Spinal cord (tissue), 10 donors: ENCODE results near the gene ZFYVE28. TPM values are rescaled to one million over a fixed set of nuclear protein-coding genes. Genes with fewer than 3 reads are reported as not detected.

Experiments used
- DNase-seq, 6 donors: peaks; one replicate each; pipeline versions ENCODE4 v3.0.0 to v3.0.0-alpha.2; 2013 to 2015; ENCODE audit warnings: low spot score in 6 of 6, low read depth in 4 of 6
- H3K27ac ChIP-seq: one replicate; pipeline ENCODE4 v1.5.1; 2013; ENCODE audit warnings: low read depth, low read length, control low read depth
- H3K27me3 ChIP-seq: one replicate; pipeline ENCODE4 v1.6.1; 2013; ENCODE audit warnings: low read length; ENCODE audit not compliant: control insufficient read depth, insufficient read depth
- H3K36me3 ChIP-seq: one replicate; pipeline ENCODE4 v1.6.1; 2013; ENCODE audit warnings: low read length; ENCODE audit not compliant: control insufficient read depth, insufficient read depth
- H3K4me1 ChIP-seq: one replicate; pipeline ENCODE4 v1.6.1; 2013; ENCODE audit warnings: low read length; ENCODE audit not compliant: control insufficient read depth, insufficient read depth
- H3K4me3 ChIP-seq: one replicate; pipeline ENCODE4 v1.5.1; 2013; ENCODE audit warnings: low read depth, low read length, control low read depth
- H3K9me3 ChIP-seq: one replicate; pipeline ENCODE4 v1.6.1; 2013; ENCODE audit warnings: low read length; ENCODE audit not compliant: control insufficient read depth, insufficient read depth
- WGBS: methylation state at CpG from one replicate; pipeline ENCODE4 v1.1.5; 2013; ENCODE audit warnings: missing lambda C conversion rate; ENCODE audit not compliant: insufficient coverage; 5-methylcytosine and 5-hydroxymethylcytosine counted together
- polyA plus RNA-seq, 2 donors: library from polyadenylated mRNA; unstranded; fragments of 120-200 nt; gene quantifications; one replicate each; pipeline ENCODE4 v1.2.1, GENCODE V29; 2013; ENCODE audit not compliant: insufficient read length in 2 of 2
- total RNA-seq, 2 donors: library from RNA; depleted of rRNA in 1 of 2; stranded (reverse); fragments of 120-200 nt in 1 of 2; fragments of >200 nt in 1 of 2; gene quantifications; one replicate each; pipeline versions ENCODE4 v1.2.3 to v1.2.4, GENCODE V29; 2013 to 2014
- donor health status: healthy.

ZFYVE28 gene
- total and polyA plus RNA-seq, 4 donors, result 7.9 to 13.9 (median 9.8) TPM

DNA sequence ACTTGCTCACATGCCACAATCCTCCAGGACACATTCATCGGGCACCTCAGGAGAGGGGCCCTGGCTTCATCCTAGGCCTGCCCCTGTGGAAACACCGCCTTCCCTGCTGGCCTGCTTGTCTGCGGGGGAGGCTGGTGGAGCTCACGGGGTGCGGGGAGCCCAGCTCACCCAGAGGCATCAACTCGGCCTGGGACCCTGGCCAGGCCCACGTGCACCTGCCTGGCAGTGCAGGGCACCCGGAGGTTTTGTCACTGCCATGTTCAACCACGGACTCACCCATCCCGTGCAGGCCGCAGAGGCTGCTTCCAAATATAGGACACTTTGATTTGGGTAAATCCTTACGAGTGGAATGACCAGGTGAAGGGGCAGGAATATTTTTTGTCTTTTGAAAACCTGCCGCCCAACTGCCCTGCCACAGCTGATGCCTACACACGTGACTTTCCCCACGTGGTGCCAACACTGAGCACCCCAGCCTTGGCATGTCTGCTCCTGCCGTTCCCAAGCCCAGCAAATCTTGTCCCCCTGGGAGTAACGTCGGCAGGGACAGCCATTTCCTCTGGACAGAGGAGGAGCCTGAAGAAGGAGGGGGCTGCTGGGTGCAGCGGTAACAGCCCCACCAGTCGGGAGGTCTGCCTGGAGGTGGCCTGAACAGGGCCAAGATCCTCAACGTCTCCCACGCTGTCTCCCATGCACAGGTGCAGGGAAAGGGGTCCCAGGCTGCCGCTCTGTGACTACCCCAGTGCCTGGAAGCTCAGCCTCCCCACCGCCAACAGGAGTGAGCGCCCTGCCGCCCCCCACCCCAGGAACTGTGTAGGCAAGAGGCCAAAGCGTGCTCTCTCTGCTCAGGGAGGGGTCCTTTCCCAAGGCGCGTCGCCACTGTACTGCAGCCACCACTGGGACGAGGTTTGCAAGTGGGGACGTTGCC, 165.0 kb downstream of the ZFYVE28 start:
- Histone ChIP-seq H3K9me3 (no peaks in the 10 kb centered on the region), H3K27ac (no peak overlapping the region), H3K4me1 (peaks cover 36% of the 10 kb centered on the region), H3K4me3 (no peak overlapping the region), H3K36me3 (peaks cover 95% of the 10 kb centered on the region), H3K27me3 (no peaks in the 10 kb centered on the region)
- WGBS, result 86% methylated on average over 32 of the region's 32 CpGs
- no peak for DNase-seq

DNA sequence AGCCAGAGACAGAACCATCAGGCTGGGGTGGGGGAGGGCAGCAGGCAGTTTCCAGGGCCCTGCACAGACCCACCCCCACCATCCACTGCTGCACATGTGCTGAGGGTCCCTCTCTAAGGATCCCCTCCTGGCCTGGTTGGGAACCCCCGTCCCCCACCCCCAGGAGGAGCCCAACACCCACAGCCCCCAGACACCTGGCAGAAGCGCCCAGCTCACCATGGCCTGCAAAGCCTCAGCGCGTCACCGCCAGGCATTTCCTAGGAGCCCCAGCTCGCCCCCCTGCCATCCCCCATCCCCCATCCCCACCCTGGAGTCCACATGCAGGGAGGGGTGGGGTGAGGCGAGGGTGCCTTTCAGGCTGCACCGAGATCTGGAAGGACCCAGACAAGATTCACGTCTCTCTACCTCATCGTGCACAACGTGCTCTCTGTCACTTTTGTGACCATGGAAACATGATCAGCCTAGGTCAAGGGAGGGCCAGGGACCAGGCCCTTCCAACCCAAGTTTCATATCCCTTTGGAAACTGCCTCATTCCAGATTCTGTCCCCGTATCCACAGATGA, 165.8 kb downstream of the ZFYVE28 start:
- H3K4me1 ChIP-seq, result peaks cover 28% of the 10 kb centered on the region
- H3K27me3 ChIP-seq, result no peaks in the 10 kb centered on the region
- no peak for DNase-seq
- peaks cover 95% of the 10 kb centered on the region for H3K36me3 ChIP-seq
- no peak overlapping the region for H3K4me3 ChIP-seq
- 73% methylated on average over 5 of the region's 12 CpGs for WGBS
- H3K9me3 ChIP-seq, result no peaks in the 10 kb centered on the region
- no peak overlapping the region for H3K27ac ChIP-seq

DNA sequence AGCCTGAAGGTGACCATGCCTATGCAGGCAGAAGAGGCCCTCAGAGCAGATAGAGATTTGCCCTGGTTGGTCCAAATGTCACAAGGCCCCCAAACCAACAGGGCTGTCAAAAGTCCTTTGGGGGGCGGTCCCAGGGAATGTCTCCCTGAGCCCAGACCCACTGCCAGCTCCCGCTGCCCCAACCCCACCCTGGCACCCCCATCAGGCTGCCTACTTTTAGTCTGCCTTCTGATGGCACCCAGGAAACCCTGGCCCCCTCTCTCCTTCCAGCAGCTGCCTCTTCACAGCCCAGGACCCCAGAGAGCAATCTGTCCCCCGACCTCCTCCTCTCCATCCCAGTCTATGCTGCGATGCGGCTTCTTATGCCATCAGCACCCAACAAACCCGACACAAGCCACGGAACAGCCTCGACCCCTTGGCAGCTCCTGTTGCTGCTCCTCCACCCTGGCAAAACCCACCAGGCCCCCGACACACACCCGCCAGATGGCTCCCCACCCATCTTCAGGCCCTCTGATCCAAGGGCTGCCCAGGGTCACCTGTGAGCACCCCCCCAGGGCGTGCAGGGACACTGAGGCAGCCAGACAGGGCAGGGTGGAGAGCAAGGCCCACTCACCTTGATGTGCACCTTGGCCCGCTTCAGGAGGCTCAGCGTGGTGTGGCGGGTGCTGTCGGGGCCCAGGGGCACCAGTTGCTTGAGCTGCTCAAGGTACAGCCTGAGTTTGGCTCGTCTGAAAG, 166.5 kb downstream of the ZFYVE28 start:
- Histone ChIP-seq H3K4me1 (peaks cover 21% of the 10 kb centered on the region), H3K4me3 (no peak overlapping the region), H3K27ac (no peak overlapping the region), H3K36me3 (peaks cover 95% of the 10 kb centered on the region), H3K9me3 (no peaks in the 10 kb centered on the region), H3K27me3 (no peaks in the 10 kb centered on the region)
- 97% methylated on average over 14 of the region's 16 CpGs for WGBS
- DNase-seq, result no peak

DNA sequence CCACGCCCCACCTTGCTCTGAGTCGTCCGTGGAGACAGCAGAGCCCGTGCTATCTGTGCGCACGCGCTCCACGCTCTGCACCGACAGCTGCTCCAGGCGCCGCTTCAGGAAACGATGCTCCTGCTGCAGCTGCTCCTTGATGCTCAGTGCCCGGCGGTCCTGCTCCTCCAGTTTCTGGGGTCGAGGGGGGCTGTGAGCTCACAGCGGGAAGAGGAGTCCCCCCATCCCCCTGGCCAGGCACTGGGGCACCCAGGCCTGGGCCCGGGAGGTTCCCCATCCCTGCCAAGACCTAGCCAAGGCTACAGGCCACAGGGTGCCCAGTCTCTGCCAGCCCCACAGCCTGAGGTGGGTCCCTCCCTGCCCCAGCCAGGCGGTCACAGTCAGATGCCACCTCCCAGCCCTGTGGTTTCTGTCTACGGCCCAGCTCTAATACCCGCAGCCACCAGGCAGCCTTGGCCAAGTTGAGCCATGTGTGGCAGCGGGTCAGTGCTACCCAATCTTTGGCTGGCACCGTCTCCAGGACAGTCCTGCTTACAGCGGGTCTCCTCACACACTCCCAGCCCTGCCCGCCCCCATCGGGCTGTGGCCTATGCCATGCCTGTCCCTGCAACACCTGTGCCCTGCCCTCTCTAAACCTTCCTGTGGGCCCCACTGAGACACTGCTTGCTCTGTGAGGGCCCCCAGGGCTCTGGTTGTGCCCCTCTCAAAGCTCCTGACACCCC, 167.2 kb downstream of the ZFYVE28 start:
- H3K36me3 ChIP-seq, result peaks cover 95% of the 10 kb centered on the region
- peaks cover 14% of the 10 kb centered on the region for H3K4me1 ChIP-seq
- WGBS, result 93% methylated on average over 25 of the region's 25 CpGs
- H3K4me3 ChIP-seq, result no peak overlapping the region
- no peaks in the 10 kb centered on the region for H3K9me3 ChIP-seq
- no peak overlapping the region for H3K27ac ChIP-seq
- H3K27me3 ChIP-seq, result no peaks in the 10 kb centered on the region
- DNase-seq, result no peak

DNA sequence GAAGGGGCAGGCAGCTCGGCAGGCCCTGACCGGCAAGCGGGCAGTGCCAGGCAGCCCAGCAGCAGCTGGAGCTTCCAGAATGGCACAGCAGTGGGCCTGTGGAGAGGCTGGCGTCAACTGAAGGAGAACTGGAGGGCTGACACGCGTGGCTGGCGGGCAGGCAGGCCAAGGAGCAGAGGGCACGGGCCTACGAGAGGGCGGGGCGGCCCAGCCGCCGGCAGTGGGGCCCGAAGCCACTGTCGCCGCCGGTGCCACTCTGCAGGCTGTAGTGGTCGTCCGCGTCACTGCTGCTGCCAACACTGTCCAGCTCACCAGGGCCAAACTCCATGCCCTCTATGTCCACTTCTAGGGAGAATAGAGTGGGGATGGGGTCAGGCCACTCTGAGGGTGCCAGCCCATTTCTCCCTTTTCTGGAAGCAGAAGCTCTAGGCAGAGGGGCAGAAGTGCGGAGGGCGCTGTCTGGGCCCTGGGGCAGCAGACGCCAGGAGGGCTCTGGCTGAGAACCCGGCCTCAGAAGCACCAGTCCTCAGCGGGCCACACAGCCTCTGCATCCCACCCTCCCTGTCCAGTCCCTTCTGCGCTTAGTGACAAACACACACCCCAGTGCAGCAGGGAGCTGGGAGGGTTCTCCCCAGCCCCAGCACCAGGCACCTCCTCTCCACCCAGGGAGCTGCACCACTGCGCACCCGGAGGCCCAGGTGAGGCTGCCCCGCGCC, 167.9 kb downstream of the ZFYVE28 start:
- Histone ChIP-seq H3K4me3 (no peak overlapping the region), H3K27me3 (no peaks in the 10 kb centered on the region), H3K27ac (no peak overlapping the region), H3K4me1 (peaks cover 11% of the 10 kb centered on the region), H3K9me3 (no peaks in the 10 kb centered on the region), H3K36me3 (peaks cover 90% of the 10 kb centered on the region)
- no peak for DNase-seq
- 93% methylated on average over 21 of the region's 30 CpGs for WGBS

DNA sequence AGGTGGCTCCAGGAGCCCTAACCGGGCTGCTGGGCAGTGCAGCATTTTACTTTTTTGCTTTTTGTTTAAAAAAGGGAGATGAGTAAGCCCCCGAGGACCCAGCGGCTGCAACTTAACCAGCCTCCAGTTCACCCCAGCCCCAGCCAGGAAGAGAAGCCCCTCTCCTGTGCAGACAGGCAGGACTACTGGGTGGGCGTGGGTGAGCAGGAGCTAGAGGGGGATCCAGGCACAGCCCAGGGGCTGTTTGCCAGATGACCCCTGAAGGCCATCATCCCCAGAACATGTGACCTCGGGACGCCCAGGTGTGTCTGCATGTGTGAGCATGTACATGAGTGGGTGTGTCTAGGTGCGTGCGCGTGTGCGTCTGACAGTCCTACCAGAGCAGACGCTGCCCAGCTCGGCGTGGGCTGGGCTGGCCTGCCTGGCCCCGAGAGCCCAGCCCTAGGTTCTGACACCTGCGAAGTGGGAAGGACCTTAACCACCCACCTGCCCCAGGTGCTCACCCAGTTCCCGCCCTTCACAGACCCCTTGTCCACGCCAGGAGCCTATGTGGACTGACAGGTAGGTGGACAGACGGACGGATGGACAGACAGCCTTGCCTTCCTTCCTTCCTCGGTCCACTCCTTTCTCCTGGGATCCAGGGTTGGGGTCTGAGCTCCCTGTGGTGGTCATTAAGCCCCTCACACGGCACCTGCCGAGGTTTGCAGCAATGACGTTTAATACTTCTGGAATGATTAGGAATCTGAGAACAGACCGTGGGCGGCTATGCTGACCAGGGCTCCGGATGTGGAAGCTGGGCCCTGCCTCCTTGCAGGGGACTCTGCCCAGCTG, 168.7 kb downstream of the ZFYVE28 start:
- DNase-seq, result peak in 1 of 6 donors; percentile 0
- H3K4me1 ChIP-seq, result peaks cover 11% of the 10 kb centered on the region
- H3K36me3 ChIP-seq, result peaks cover 83% of the 10 kb centered on the region
- no peaks in the 10 kb centered on the region for H3K9me3 ChIP-seq
- no peaks in the 10 kb centered on the region for H3K27me3 ChIP-seq
- H3K27ac ChIP-seq, result no peak overlapping the region
- no peak overlapping the region for H3K4me3 ChIP-seq
- 93% methylated on average over 24 of the region's 26 CpGs for WGBS

DNA sequence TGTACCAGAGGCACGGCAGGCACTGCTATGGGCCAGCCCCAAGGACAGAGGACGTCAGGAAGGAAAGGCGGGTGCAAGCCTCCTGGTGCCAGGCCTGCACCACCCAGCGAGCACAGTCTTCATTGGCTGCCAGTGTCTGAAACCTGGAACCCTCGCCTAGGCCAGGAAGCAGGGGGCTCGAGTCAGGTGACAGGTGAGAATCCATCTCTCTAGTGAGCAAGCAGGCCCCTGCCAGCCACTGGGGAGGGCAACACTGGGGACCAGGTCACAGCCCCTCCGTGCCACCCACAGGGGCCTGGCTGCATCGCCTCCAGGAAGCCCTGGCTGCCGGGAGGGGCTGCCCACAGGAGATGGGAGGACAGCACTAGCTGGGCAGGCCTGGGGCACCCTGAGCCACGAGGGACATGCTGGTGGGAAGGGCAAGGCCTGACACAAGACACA, 169.6 kb downstream of the ZFYVE28 start:
- Histone ChIP-seq H3K9me3 (no peaks in the 10 kb centered on the region), H3K27me3 (no peaks in the 10 kb centered on the region), H3K4me3 (no peak overlapping the region), H3K27ac (no peak overlapping the region), H3K36me3 (peaks cover 77% of the 10 kb centered on the region), H3K4me1 (peaks cover 11% of the 10 kb centered on the region)
- 81% methylated on average over 10 of the region's 10 CpGs for WGBS
- peak in 1 of 6 donors; percentile 0 for DNase-seq

DNA sequence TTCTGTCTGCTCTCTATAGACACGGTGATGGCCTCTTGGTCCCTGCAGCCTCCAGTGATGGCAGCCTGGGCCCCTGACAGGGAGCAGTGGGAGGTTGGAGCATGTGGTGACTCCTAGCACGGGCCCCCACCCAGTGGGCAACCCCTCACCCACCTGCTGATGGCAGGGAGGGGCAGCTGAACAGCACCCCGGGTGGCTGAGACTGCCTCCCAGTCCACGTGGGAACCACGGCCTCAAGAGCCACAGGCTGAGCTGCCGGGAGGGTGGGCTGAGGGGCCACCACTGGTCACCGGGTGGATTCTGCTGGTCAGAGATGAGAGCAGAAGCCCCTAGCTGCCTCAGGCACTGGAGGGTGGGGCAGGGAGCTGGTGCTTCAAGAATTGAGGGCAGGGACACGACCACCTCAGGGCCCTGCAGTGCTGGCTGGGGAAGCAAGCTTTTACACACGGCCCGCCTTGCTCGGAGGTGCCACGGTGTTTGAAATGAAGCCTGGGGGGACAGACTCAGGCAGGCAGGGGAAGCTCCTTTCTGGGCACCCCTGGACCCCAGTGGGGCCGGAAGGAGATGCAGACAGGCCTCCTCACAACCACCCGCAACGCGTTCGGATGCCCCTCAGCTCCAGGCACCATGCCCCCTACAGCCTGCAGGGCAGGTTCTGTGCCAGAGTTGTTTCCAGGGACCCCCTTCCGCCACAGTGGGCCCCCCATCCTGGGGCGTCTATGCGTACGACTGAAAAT, 170.2 kb downstream of the ZFYVE28 start:
- Histone ChIP-seq H3K27ac (no peak overlapping the region), H3K4me3 (no peak overlapping the region)
- peak in 1 of 6 donors; percentile 0 for DNase-seq

More for the DNA sequence above, 170.2 kb downstream of the ZFYVE28 start:
- Histone ChIP-seq H3K36me3 (peaks cover 71% of the 10 kb centered on the region), H3K27me3 (no peaks in the 10 kb centered on the region), H3K9me3 (no peaks in the 10 kb centered on the region), H3K4me1 (peaks cover 11% of the 10 kb centered on the region)
- WGBS, result 84% methylated on average over 21 of the region's 21 CpGs
